Measurements from ENCODE around the gene NRXN3.

The NRXN3 gene

GRCh38 chr14:79852950-79853744, 1683.0 kb downstream of the NRXN3 start:
- no peak for ATAC-seq
- H3K4me1 Mint-ChIP-seq, result no peaks in the 10 kb centered on the region
- H3K27ac Mint-ChIP-seq, result no peak overlapping the region
- no peak for DNase-seq (ENCODE audit: low spot score in 2 of 2)
- H3K9me3 Mint-ChIP-seq, result peaks cover 10% of the 10 kb centered on the region
- H3K4me3 Mint-ChIP-seq, result no peak overlapping the region
- no peaks in the 10 kb centered on the region for H3K36me3 Mint-ChIP-seq

GRCh38 chr14:79855789-79856188, 1685.6 kb downstream of the NRXN3 start:
- Mint-ChIP-seq H3K4me1 (no peaks in the 10 kb centered on the region), H3K4me3 (no peak overlapping the region), H3K9me3 (peaks cover 6% of the 10 kb centered on the region), H3K27ac (no peak overlapping the region), H3K36me3 (no peaks in the 10 kb centered on the region)
- DNase-seq (ENCODE audit: low spot score in 2 of 2) (no peak), ATAC-seq (no peak)

GRCh38 chr14:79856381-79856780, 1686.2 kb downstream of the NRXN3 start:
- H3K4me1 Mint-ChIP-seq, result no peaks in the 10 kb centered on the region

GRCh38 chr14:79861111-79861510, 1690.9 kb downstream of the NRXN3 start:
- H3K9me3 Mint-ChIP-seq, result peaks cover 3% of the 10 kb centered on the region
- DNase-seq (ENCODE audit: low spot score in 2 of 2), result no peak
- no peaks in the 10 kb centered on the region for H3K4me1 Mint-ChIP-seq
- no peaks in the 10 kb centered on the region for H3K36me3 Mint-ChIP-seq
- H3K27ac Mint-ChIP-seq, result no peak overlapping the region
- H3K4me3 Mint-ChIP-seq, result no peak overlapping the region
- ATAC-seq, result no peak

More at GRCh38 chr14:79856381-79856780, 1686.2 kb downstream of the NRXN3 start:
- Mint-ChIP-seq H3K4me3 (no peak overlapping the region), H3K27ac (no peak overlapping the region), H3K36me3 (no peaks in the 10 kb centered on the region), H3K9me3 (peaks cover 6% of the 10 kb centered on the region)
- DNase-seq (ENCODE audit: low spot score in 2 of 2) (no peak), ATAC-seq (no peak)

GRCh38 chr14:79862045-79862444, 1691.9 kb downstream of the NRXN3 start:
- no peaks in the 10 kb centered on the region for H3K4me1 Mint-ChIP-seq
- ATAC-seq (no peak), DNase-seq (ENCODE audit: low spot score in 2 of 2) (no peak)
- no peaks in the 10 kb centered on the region for H3K36me3 Mint-ChIP-seq
- H3K27ac Mint-ChIP-seq, result no peak overlapping the region
- H3K9me3 Mint-ChIP-seq, result peaks cover 6% of the 10 kb centered on the region
- H3K4me3 Mint-ChIP-seq, result no peak overlapping the region

- no peak overlapping the region for H3K27ac Mint-ChIP-seq
These were observed 1701.0 kb downstream of the NRXN3 start for GRCh38 chr14:79871136-79871535.

GRCh38 chr14:79878229-79878628, 1708.1 kb downstream of the NRXN3 start:
- Mint-ChIP-seq H3K9me3 (peaks cover 17% of the 10 kb centered on the region), H3K27ac (no peak overlapping the region), H3K36me3 (no peaks in the 10 kb centered on the region), H3K4me3 (no peak overlapping the region), H3K4me1 (no peaks in the 10 kb centered on the region)
- DNase-seq (ENCODE audit: low spot score in 2 of 2) (no peak), ATAC-seq (no peak)

More at GRCh38 chr14:79871136-79871535, 1701.0 kb downstream of the NRXN3 start:
- Mint-ChIP-seq H3K4me1 (no peaks in the 10 kb centered on the region), H3K9me3 (peaks cover 14% of the 10 kb centered on the region), H3K36me3 (no peaks in the 10 kb centered on the region), H3K4me3 (no peak overlapping the region)
- DNase-seq (ENCODE audit: low spot score in 2 of 2) (no peak), ATAC-seq (no peak)

GRCh38 chr14:79878785-79879184, 1708.6 kb downstream of the NRXN3 start:
- H3K36me3 Mint-ChIP-seq, result no peaks in the 10 kb centered on the region
- H3K9me3 Mint-ChIP-seq, result peaks cover 15% of the 10 kb centered on the region
- no peaks in the 10 kb centered on the region for H3K4me1 Mint-ChIP-seq
- H3K27ac Mint-ChIP-seq, result no peak overlapping the region
- ATAC-seq, result no peak
- DNase-seq (ENCODE audit: low spot score in 2 of 2), result no peak
- H3K4me3 Mint-ChIP-seq, result no peak overlapping the region

- Mint-ChIP-seq H3K9me3 (peaks cover 9% of the 10 kb centered on the region), H3K4me3 (no peak overlapping the region), H3K27ac (no peak overlapping the region), H3K4me1 (no peaks in the 10 kb centered on the region), H3K36me3 (no peaks in the 10 kb centered on the region)
- DNase-seq (ENCODE audit: low spot score in 2 of 2) (no peak), ATAC-seq (no peak)
These were observed 1711.1 kb downstream of the NRXN3 start for GRCh38 chr14:79881299-79881698.

- Mint-ChIP-seq H3K9me3 (peaks cover 6% of the 10 kb centered on the region), H3K36me3 (no peaks in the 10 kb centered on the region), H3K4me3 (no peak overlapping the region), H3K4me1 (no peaks in the 10 kb centered on the region), H3K27ac (no peak overlapping the region)
- no peak for ATAC-seq
- DNase-seq (ENCODE audit: low spot score in 2 of 2), result no peak
These were observed 1720.4 kb downstream of the NRXN3 start for GRCh38 chr14:79890527-79890926.

- Mint-ChIP-seq H3K4me1 (no peaks in the 10 kb centered on the region), H3K4me3 (no peak overlapping the region), H3K27ac (no peak overlapping the region), H3K36me3 (no peaks in the 10 kb centered on the region), H3K9me3 (peaks cover 13% of the 10 kb centered on the region)
- DNase-seq (ENCODE audit: low spot score in 2 of 2) (no peak), ATAC-seq (no peak)
These were observed 1725.8 kb downstream of the NRXN3 start for GRCh38 chr14:79896009-79896408.

GRCh38 chr14:79899610-79900009, 1729.4 kb downstream of the NRXN3 start:
- DNase-seq (ENCODE audit: low spot score in 2 of 2) (no peak), ATAC-seq (no peak)
- H3K4me3 Mint-ChIP-seq, result no peak overlapping the region
- no peaks in the 10 kb centered on the region for H3K4me1 Mint-ChIP-seq
- H3K27ac Mint-ChIP-seq, result no peak overlapping the region
- H3K36me3 Mint-ChIP-seq, result no peaks in the 10 kb centered on the region
- H3K9me3 Mint-ChIP-seq, result peaks cover 13% of the 10 kb centered on the region

GRCh38 chr14:79904497-79904896, 1734.3 kb downstream of the NRXN3 start:
- ATAC-seq (no peak), DNase-seq (ENCODE audit: low spot score in 2 of 2) (no peak)
- Mint-ChIP-seq H3K9me3 (peaks cover 9% of the 10 kb centered on the region), H3K4me1 (no peaks in the 10 kb centered on the region), H3K36me3 (no peaks in the 10 kb centered on the region), H3K4me3 (no peak overlapping the region), H3K27ac (no peak overlapping the region)

- no peak overlapping the region for H3K4me3 Mint-ChIP-seq
- no peaks in the 10 kb centered on the region for H3K36me3 Mint-ChIP-seq
- no peak overlapping the region for H3K27ac Mint-ChIP-seq
- no peak for ATAC-seq
- DNase-seq (ENCODE audit: low spot score in 2 of 2), result no peak
- no peaks in the 10 kb centered on the region for H3K4me1 Mint-ChIP-seq
- H3K9me3 Mint-ChIP-seq, result peaks cover 4% of the 10 kb centered on the region
These were observed 1736.8 kb downstream of the NRXN3 start for GRCh38 chr14:79906994-79907393.

- Mint-ChIP-seq H3K27ac (no peak overlapping the region), H3K36me3 (no peaks in the 10 kb centered on the region), H3K9me3 (peaks cover 11% of the 10 kb centered on the region), H3K4me1 (no peaks in the 10 kb centered on the region), H3K4me3 (no peak overlapping the region)
- DNase-seq (ENCODE audit: low spot score in 2 of 2) (no peak), ATAC-seq (no peak)
These were observed 1739.9 kb downstream of the NRXN3 start for GRCh38 chr14:79910086-79910485.

GRCh38 chr14:79911744-79912143, 1741.6 kb downstream of the NRXN3 start:
- Mint-ChIP-seq H3K4me3 (no peak overlapping the region), H3K4me1 (no peaks in the 10 kb centered on the region), H3K36me3 (no peaks in the 10 kb centered on the region), H3K27ac (no peak overlapping the region), H3K9me3 (peaks cover 11% of the 10 kb centered on the region)
- DNase-seq (ENCODE audit: low spot score in 2 of 2) (no peak), ATAC-seq (no peak)
